ENCODE data around the gene MRPL54. TPM values are rescaled to one million over a fixed set of nuclear protein-coding genes. Genes with fewer than 3 reads are reported as not detected.

MRPL54 gene
- total RNA-seq, 6 donors from 2014 or later, result 16.8 to 83.9 (median 65.5) TPM

GRCh38 chr19:3793799-3794198 is 31.3 kb downstream of the MRPL54 start:
- Histone ChIP-seq H3K9me3 (peaks cover 0 to 7% (median 3%) of the 10 kb centered on the region in 4 donors), H3K27me3 (no peaks in the 10 kb centered on the region), H3K4me3 (no peak overlapping the region), H3K36me3 (no peaks in the 10 kb centered on the region), H3K27ac (no peak overlapping the region), H3K4me1 (no peaks in the 10 kb centered on the region)
- DNase-seq, result no peak
- WGBS, 2 donors, result 82 to 96% methylated on average over 3 of the region's 3 CpGs
- TF ChIP-seq CTCF (IDR thresholded peaks at IDR 0.05) (no peak), POLR2AphosphoS5 (IDR thresholded peaks at IDR 0.05) (no peak), POLR2A (IDR thresholded peaks at IDR 0.05) (no peak), EP300 (IDR thresholded peaks at IDR 0.05) (no peak)
- no peak for ATAC-seq (ENCODE audit: low FRiP score in 2 of 2)

- DNase-seq, result no peak
- TF ChIP-seq POLR2A (IDR thresholded peaks at IDR 0.05), result no peak
- no peak for TF ChIP-seq CTCF (IDR thresholded peaks at IDR 0.05)
- TF ChIP-seq EP300 (IDR thresholded peaks at IDR 0.05), result no peak
- no peak for TF ChIP-seq POLR2AphosphoS5 (IDR thresholded peaks at IDR 0.05)
- Histone ChIP-seq H3K27me3 (peaks cover 0 to 5% (median 1%) of the 10 kb centered on the region in 4 donors), H3K36me3 (no peaks in the 10 kb centered on the region), H3K27ac (no peak overlapping the region), H3K4me3 (no peak overlapping the region), H3K9me3 (peaks cover 0 to 7% (median 3%) of the 10 kb centered on the region in 4 donors), H3K4me1 (peaks cover 4 to 15% (median 8%) of the 10 kb centered on the region in 4 donors)
- ATAC-seq (ENCODE audit: low FRiP score in 2 of 2), result no peak
- WGBS, 2 donors, result 90 to 92% methylated on average over 2 of the region's 2 CpGs
Measured at GRCh38 chr19:3796358-3796757, 33.9 kb downstream of the MRPL54 start.

- TF ChIP-seq POLR2A (IDR thresholded peaks at IDR 0.05), result no peak
- no peak for TF ChIP-seq CTCF (IDR thresholded peaks at IDR 0.05)
- TF ChIP-seq POLR2AphosphoS5 (IDR thresholded peaks at IDR 0.05), result no peak
- no peak for TF ChIP-seq EP300 (IDR thresholded peaks at IDR 0.05)
- H3K36me3 ChIP-seq, result no peaks in the 10 kb centered on the region
- WGBS, 2 donors, result 61 to 66% methylated on average over 6 of the region's 6 CpGs
- peaks cover 10 to 24% (median 15%) of the 10 kb centered on the region in 4 donors for H3K4me1 ChIP-seq
- peaks cover 0 to 7% (median 3%) of the 10 kb centered on the region in 4 donors for H3K9me3 ChIP-seq
- ATAC-seq (ENCODE audit: low FRiP score in 2 of 2) (no peak), DNase-seq (no peak)
- no peak overlapping the region for H3K4me3 ChIP-seq
- peaks cover 0 to 14% (median 5%) of the 10 kb centered on the region in 4 donors for H3K27me3 ChIP-seq
- H3K27ac ChIP-seq, result no peak overlapping the region
Measured at GRCh38 chr19:3798137-3798536, 35.7 kb downstream of the MRPL54 start.

- H3K4me1 ChIP-seq, result peaks cover 10 to 24% (median 15%) of the 10 kb centered on the region in 4 donors
- peaks cover 0 to 14% (median 5%) of the 10 kb centered on the region in 4 donors for H3K27me3 ChIP-seq
- no peak for TF ChIP-seq CTCF (IDR thresholded peaks at IDR 0.05)
- no peak for TF ChIP-seq POLR2A (IDR thresholded peaks at IDR 0.05)
- no peak for TF ChIP-seq EP300 (IDR thresholded peaks at IDR 0.05)
- TF ChIP-seq POLR2AphosphoS5 (IDR thresholded peaks at IDR 0.05), result no peak
- H3K9me3 ChIP-seq, result peaks cover 0 to 6% (median 3%) of the 10 kb centered on the region in 4 donors
- H3K27ac ChIP-seq, result peak overlapping the region in 1 of 4 donors; percentile 22
- ATAC-seq (ENCODE audit: low FRiP score in 2 of 2) (no peak), DNase-seq (no peak)
- H3K36me3 ChIP-seq, result no peaks in the 10 kb centered on the region
- peak overlapping the region in 3 of 4 donors; percentile 29 to 36 (median 29) for H3K4me3 ChIP-seq
- 44 to 59% methylated on average over 17 of the region's 21 CpGs for WGBS, 2 donors
Measured at GRCh38 chr19:3800996-3801395, 38.5 kb downstream of the MRPL54 start.
